GM18907 (cell line): Measurements from ENCODE around the gene WNK2.
"Not testable (repeated sequence)": the region's sequence is repeated elsewhere in the genome, so short reads cannot be mapped to it uniquely, and the experiment has no call there.

Source experiments
- ATAC-seq: cut with Tn5 transposase; IDR thresholded peaks from one replicate; pipeline ENCODE4 v1.9.1; 2021; ENCODE audit warnings: mild to moderate bottlenecking, moderate library complexity; ENCODE audit not compliant: unreplicated experiment

Gene WNK2

GRCh38 chr9:93233033-93233432 is 49.1 kb downstream of the WNK2 start:
- no peak for ATAC-seq

GRCh38 chr9:93234600-93234999 is 50.7 kb downstream of the WNK2 start:
- ATAC-seq, result no peak

GRCh38 chr9:93235300-93235960 is 51.5 kb downstream of the WNK2 start:
- no peak for ATAC-seq

GRCh38 chr9:93236541-93237206 is 52.7 kb downstream of the WNK2 start:
- ATAC-seq, result no peak

GRCh38 chr9:93237540-93237939 is 53.6 kb downstream of the WNK2 start:
- ATAC-seq, result no peak

GRCh38 chr9:93238953-93239925 is 55.3 kb downstream of the WNK2 start:
- no peak for ATAC-seq

GRCh38 chr9:93240891-93241334 is 57.0 kb downstream of the WNK2 start:
- no peak for ATAC-seq

- ATAC-seq, result no peak
Measured at GRCh38 chr9:93243112-93243511, 59.2 kb downstream of the WNK2 start.

- no peak for ATAC-seq
Measured at GRCh38 chr9:93244101-93244500, 60.2 kb downstream of the WNK2 start.

GRCh38 chr9:93244510-93245436 is 60.8 kb downstream of the WNK2 start:
- no peak for ATAC-seq

GRCh38 chr9:93245437-93245970 is 61.6 kb downstream of the WNK2 start:
- ATAC-seq, result no peak

- no peak for ATAC-seq
Measured at GRCh38 chr9:93246111-93246510, 62.2 kb downstream of the WNK2 start.

- no peak for ATAC-seq
Measured at GRCh38 chr9:93246526-93246925, 62.6 kb downstream of the WNK2 start.

GRCh38 chr9:93247099-93247865 is 63.3 kb downstream of the WNK2 start:
- no peak for ATAC-seq

- no peak for ATAC-seq
Measured at GRCh38 chr9:93247892-93248291, 64.0 kb downstream of the WNK2 start.

- no peak for ATAC-seq
Measured at GRCh38 chr9:93248386-93249040, 64.6 kb downstream of the WNK2 start.

- ATAC-seq, result no peak
Measured at GRCh38 chr9:93250185-93250584, 66.2 kb downstream of the WNK2 start.

- ATAC-seq, result not testable (repeated sequence)
Measured at GRCh38 chr9:93251309-93251708, 67.4 kb downstream of the WNK2 start.
